Prostate gland (tissue), 2 donors: ENCODE results near the gene DSE. TPM values are rescaled to one million over a fixed set of nuclear protein-coding genes. Genes with fewer than 3 reads are reported as not detected.

Experiments
- DNase-seq: peaks from one replicate; pipeline ENCODE4 v3.0.0-alpha.2; 2019; ENCODE audit warnings: low spot score
- H3K27ac ChIP-seq, 2 donors: fragments of 200-600 bp; sonication (generic); 2 replicates each; pipeline ENCODE4 v1.5.1; 2017 to 2019
- H3K27me3 ChIP-seq: fragments of 200-600 bp; sonication (generic); replicated peaks from 2 replicates; pipeline ENCODE4 v1.5.1; 2019; ENCODE audit not compliant: insufficient read depth
- H3K36me3 ChIP-seq, 2 donors: fragments of 200-600 bp; sonication (generic); 1 replicate in 1 of 2; 2 replicates in 1 of 2; pipeline versions ENCODE4 v1.5.1 to v1.8.1; 2017 to 2019
- H3K4me1 ChIP-seq: fragments of 200-600 bp; sonication (generic); replicated peaks from 2 replicates; pipeline ENCODE4 v1.5.1; 2019
- H3K4me3 ChIP-seq, 2 donors: fragments of 200-600 bp; sonication (generic); 2 replicates each; pipeline ENCODE4 v1.5.1; 2017 to 2019
- H3K9me3 ChIP-seq: fragments of 200-600 bp; sonication (generic); 2 replicates; pipeline ENCODE4 v1.5.1; 2017
- CTCF ChIP-seq, 4 experiments: fragments of 200-600 bp in 2 of 4; fragments of 450-650 bp in 2 of 4; sonication (generic) in 2 of 4; IDR thresholded peaks; 1 replicate in 3 of 4; 2 replicates in 1 of 4; pipeline ENCODE4 v1.5.1; 2016 to 2019; ENCODE audit warnings: antibody characterized with exemption in 4 of 4, mild to moderate bottlenecking in 2 of 4, moderate library complexity in 2 of 4
- POLR2A ChIP-seq: fragments of 450-650 bp; IDR thresholded peaks from one replicate; pipeline ENCODE4 v1.6.1; 2016; ENCODE audit warnings: antibody characterized with exemption, mild to moderate bottlenecking
- POLR2AphosphoS5 ChIP-seq: sonication (generic); formaldehyde crosslinking; IDR thresholded peaks from one replicate; pipeline ENCODE4 v1.6.1; 2017; ENCODE audit warnings: antibody characterized with exemption
- WGBS: methylation state at CpG from one replicate; pipeline ENCODE4 v1.1.5; 2018; 5-methylcytosine and 5-hydroxymethylcytosine counted together
- intact Hi-C: fragments of 100-400 bp; cut with DNase I; formaldehyde crosslinking; loops from one replicate; pipeline ENCODE4 v1.14.2; 2022
- total RNA-seq, 2 donors: library from RNA; depleted of rRNA; stranded (reverse); fragments of >200 nt; gene quantifications; one replicate each; pipeline ENCODE4 v1.1.0, GENCODE V29; 2016

Gene DSE
- total RNA-seq, 2 donors from 2014 or later, result 15.8 to 36.5 TPM

GRCh38 chr6:116463301-116463700 lies 92.6 kb downstream of the DSE start:
- H3K36me3 ChIP-seq, result no peaks in the 10 kb centered on the region
- no peaks in the 10 kb centered on the region for H3K4me1 ChIP-seq
- DNase-seq, result no peak
- no peaks in the 10 kb centered on the region for H3K9me3 ChIP-seq
- no peak overlapping the region for H3K27ac ChIP-seq
- intact Hi-C loops, result no loop called here
- no peak overlapping the region for H3K4me3 ChIP-seq
- 92% methylated on average over 4 of the region's 4 CpGs for WGBS
- no peak for TF ChIP-seq POLR2AphosphoS5
- no peak for TF ChIP-seq CTCF (IDR thresholded peaks at IDR 0.05)
- no peak for TF ChIP-seq POLR2A
- no peaks in the 10 kb centered on the region for H3K27me3 ChIP-seq

- no peak overlapping the region for H3K27ac ChIP-seq
- H3K4me1 ChIP-seq, result no peaks in the 10 kb centered on the region
- 76% methylated on average over 5 of the region's 5 CpGs for WGBS
- DNase-seq, result no peak
- intact Hi-C loops, result no loop called here
- H3K9me3 ChIP-seq, result no peaks in the 10 kb centered on the region
- no peaks in the 10 kb centered on the region for H3K27me3 ChIP-seq
- no peaks in the 10 kb centered on the region for H3K36me3 ChIP-seq
- TF ChIP-seq POLR2AphosphoS5 (no peak), CTCF (IDR thresholded peaks at IDR 0.05) (no peak), POLR2A (no peak)
- no peak overlapping the region for H3K4me3 ChIP-seq
Measured at GRCh38 chr6:116465246-116465645, 94.5 kb downstream of the DSE start.

GRCh38 chr6:116467096-116467495 lies 96.3 kb downstream of the DSE start:
- TF ChIP-seq POLR2A, result no peak
- no peak for TF ChIP-seq POLR2AphosphoS5
- no peak for DNase-seq
- 96% methylated on average over 1 of the region's 1 CpG for WGBS
- H3K27me3 ChIP-seq, result no peaks in the 10 kb centered on the region
- intact Hi-C loops, result no loop called here
- H3K9me3 ChIP-seq, result no peaks in the 10 kb centered on the region
- H3K4me1 ChIP-seq, result no peaks in the 10 kb centered on the region
- H3K36me3 ChIP-seq, result no peaks in the 10 kb centered on the region
- no peak overlapping the region for H3K4me3 ChIP-seq
- no peak overlapping the region for H3K27ac ChIP-seq

GRCh38 chr6:116467514-116467913 lies 96.8 kb downstream of the DSE start:
- intact Hi-C loops, result no loop called here
- TF ChIP-seq POLR2AphosphoS5 (no peak), CTCF (IDR thresholded peaks at IDR 0.05) (no peak), POLR2A (no peak)
- DNase-seq, result no peak

GRCh38 chr6:116468293-116468692 lies 97.5 kb downstream of the DSE start:
- Histone ChIP-seq H3K9me3 (no peaks in the 10 kb centered on the region), H3K4me1 (no peaks in the 10 kb centered on the region), H3K4me3 (no peak overlapping the region), H3K27me3 (no peaks in the 10 kb centered on the region), H3K27ac (no peak overlapping the region), H3K36me3 (no peaks in the 10 kb centered on the region)
- no peak for TF ChIP-seq POLR2AphosphoS5
- no peak for TF ChIP-seq POLR2A
- TF ChIP-seq CTCF (IDR thresholded peaks at IDR 0.05), result no peak
- no peak for DNase-seq
- 91% methylated on average over 1 of the region's 1 CpG for WGBS
- intact Hi-C loops, result no loop called here

More at GRCh38 chr6:116467514-116467913, 96.8 kb downstream of the DSE start:
- Histone ChIP-seq H3K27ac (no peak overlapping the region), H3K4me1 (no peaks in the 10 kb centered on the region), H3K27me3 (no peaks in the 10 kb centered on the region), H3K9me3 (no peaks in the 10 kb centered on the region), H3K36me3 (no peaks in the 10 kb centered on the region), H3K4me3 (no peak overlapping the region)
